Epidermal melanocyte (primary cell): ENCODE data around the gene SHISA9.

Source experiments
- DNase-seq: peaks from one replicate; pipeline ENCODE4 v3.0.0; 2011; ENCODE audit warnings: low spot score; ENCODE audit not compliant: insufficient read length

The SHISA9 gene

GRCh38 chr16:12944300-12944699 is 42.9 kb downstream of the SHISA9 start:
- DNase-seq: no peak

GRCh38 chr16:12951392-12951791 is 50.0 kb downstream of the SHISA9 start:
- no peak for DNase-seq

- DNase-seq: no peak
Measured at GRCh38 chr16:12951976-12952375, 50.6 kb downstream of the SHISA9 start.

GRCh38 chr16:12958366-12958765 is 57.0 kb downstream of the SHISA9 start:
- no peak for DNase-seq

GRCh38 chr16:12959072-12959471 is 57.7 kb downstream of the SHISA9 start:
- no peak for DNase-seq

- no peak for DNase-seq
Measured at GRCh38 chr16:12961626-12962025, 60.2 kb downstream of the SHISA9 start.

GRCh38 chr16:12964461-12964860 is 63.1 kb downstream of the SHISA9 start:
- no peak for DNase-seq

GRCh38 chr16:12965274-12965804 is 63.9 kb downstream of the SHISA9 start:
- no peak for DNase-seq

GRCh38 chr16:12971241-12971640 is 69.8 kb downstream of the SHISA9 start:
- DNase-seq: peak; percentile 44

GRCh38 chr16:12972246-12972645 is 70.8 kb downstream of the SHISA9 start:
- no peak for DNase-seq

GRCh38 chr16:12975766-12976165 is 74.4 kb downstream of the SHISA9 start:
- DNase-seq: no peak

GRCh38 chr16:12976496-12976895 is 75.1 kb downstream of the SHISA9 start:
- no peak for DNase-seq

GRCh38 chr16:12976936-12977335 is 75.5 kb downstream of the SHISA9 start:
- no peak for DNase-seq

GRCh38 chr16:12985516-12985915 is 84.1 kb downstream of the SHISA9 start:
- DNase-seq: no peak

GRCh38 chr16:12988071-12988470 is 86.7 kb downstream of the SHISA9 start:
- no peak for DNase-seq

GRCh38 chr16:12992066-12992465 is 90.7 kb downstream of the SHISA9 start:
- DNase-seq: no peak

- DNase-seq: no peak
Measured at GRCh38 chr16:12994402-12994801, 93.0 kb downstream of the SHISA9 start.

- no peak for DNase-seq
Measured at GRCh38 chr16:12995721-12996372, 94.4 kb downstream of the SHISA9 start.

GRCh38 chr16:12998361-12999085 is 97.1 kb downstream of the SHISA9 start:
- DNase-seq: no peak

GRCh38 chr16:12999368-12999767 is 98.0 kb downstream of the SHISA9 start:
- no peak for DNase-seq

- DNase-seq: no peak
Measured at GRCh38 chr16:13005721-13006247, 104.4 kb downstream of the SHISA9 start.

GRCh38 chr16:13012601-13013000 is 111.2 kb downstream of the SHISA9 start:
- DNase-seq: no peak

GRCh38 chr16:13013043-13013442 is 111.6 kb downstream of the SHISA9 start:
- DNase-seq: no peak
